ENCODE measurements around the gene SPIRE1. TPM values are rescaled to one million over a fixed set of nuclear protein-coding genes. Genes with fewer than 3 reads are reported as not detected.
A peak's percentile ranks its signal among the peaks of the same experiment; 100 is the strongest.

Gene SPIRE1
- total RNA-seq, 1 experiment from 2014 or later = 16.6 TPM

DNA sequence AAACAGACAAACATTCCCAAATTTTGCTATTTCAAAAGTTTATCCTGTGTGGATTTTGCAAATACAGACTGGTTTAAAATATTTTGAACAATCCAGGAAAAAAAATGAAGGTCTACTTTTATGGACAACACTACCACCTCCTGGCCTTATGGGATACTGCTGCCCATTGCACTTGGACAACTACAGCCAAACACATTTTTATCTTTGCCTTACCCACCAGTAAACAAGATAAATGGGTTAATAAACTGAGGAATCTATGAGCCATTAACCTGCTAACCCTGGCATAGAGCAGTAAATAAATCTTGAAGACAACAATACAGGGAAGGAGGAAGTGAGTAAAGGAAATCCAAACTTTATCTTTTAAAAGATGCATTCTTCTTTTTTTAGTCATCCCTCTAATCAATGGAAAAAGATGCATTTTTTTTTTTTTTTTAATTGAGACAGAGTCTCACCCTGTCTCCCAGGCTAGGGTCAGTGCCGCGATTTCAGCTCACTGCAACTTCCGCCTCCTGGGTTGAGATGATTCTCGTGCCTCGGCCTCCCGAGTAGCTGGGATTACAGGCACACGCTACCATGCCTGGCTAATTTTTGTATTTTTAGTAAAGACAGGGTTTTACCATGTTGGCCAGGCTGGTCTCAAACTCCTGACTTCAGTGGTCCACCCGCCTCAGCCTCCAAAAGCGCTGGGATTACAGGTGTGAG lies 2.1 kb upstream of the SPIRE1 start:
- no peak overlapping the region for H2AK5ac ChIP-seq (ENCODE audit: insufficient read length, low read length)
- WGBS (ENCODE audit: extremely low coverage, insufficient read length, low lambda C conversion rate) = no CpG with 5 or more reads among the region's 9 CpGs
- TF ChIP-seq, protein P1, sequence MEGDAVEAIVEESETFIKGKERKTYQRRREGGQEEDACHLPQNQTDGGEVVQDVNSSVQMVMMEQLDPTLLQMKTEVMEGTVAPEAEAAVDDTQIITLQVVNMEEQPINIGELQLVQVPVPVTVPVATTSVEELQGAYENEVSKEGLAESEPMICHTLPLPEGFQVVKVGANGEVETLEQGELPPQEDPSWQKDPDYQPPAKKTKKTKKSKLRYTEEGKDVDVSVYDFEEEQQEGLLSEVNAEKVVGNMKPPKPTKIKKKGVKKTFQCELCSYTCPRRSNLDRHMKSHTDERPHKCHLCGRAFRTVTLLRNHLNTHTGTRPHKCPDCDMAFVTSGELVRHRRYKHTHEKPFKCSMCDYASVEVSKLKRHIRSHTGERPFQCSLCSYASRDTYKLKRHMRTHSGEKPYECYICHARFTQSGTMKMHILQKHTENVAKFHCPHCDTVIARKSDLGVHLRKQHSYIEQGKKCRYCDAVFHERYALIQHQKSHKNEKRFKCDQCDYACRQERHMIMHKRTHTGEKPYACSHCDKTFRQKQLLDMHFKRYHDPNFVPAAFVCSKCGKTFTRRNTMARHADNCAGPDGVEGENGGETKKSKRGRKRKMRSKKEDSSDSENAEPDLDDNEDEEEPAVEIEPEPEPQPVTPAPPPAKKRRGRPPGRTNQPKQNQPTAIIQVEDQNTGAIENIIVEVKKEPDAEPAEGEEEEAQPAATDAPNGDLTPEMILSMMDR (conservative IDR thresholded peaks at IDR 0.05) = peak; percentile 92
- no peak overlapping the region for H3K18ac ChIP-seq (ENCODE audit: insufficient read length, low read depth, low read length)
- H3K9me3 ChIP-seq (ENCODE audit: control insufficient read depth, low read depth, low read length) = no peaks in the 10 kb centered on the region
- H2BK20ac ChIP-seq (ENCODE audit: low read depth, low read length, poor library complexity, severe bottlenecking) = no peak overlapping the region
- Mint-ChIP-seq H3K4me3 (no peak overlapping the region), H3K27me3 (ENCODE audit: low read depth) (peaks cover 14% of the 10 kb centered on the region), H3K27ac (no peak overlapping the region), H3K36me3 (ENCODE audit: insufficient read depth in 1 of 3, low read depth in 3 of 3) (peaks cover 0 to 3% (median 0%) of the 10 kb centered on the region in 3 experiments; a peak in 2 of 7 replicates), H3K9me3 (no peaks in the 10 kb centered on the region; a peak in 1 of 5 replicates), H3K4me1 (peaks cover 11 to 18% of the 10 kb centered on the region in 2 experiments)
- no peak overlapping the region for H2BK12ac ChIP-seq (ENCODE audit: insufficient read length, low read depth, low read length)
- no peak overlapping the region for H2AFZ ChIP-seq (ENCODE audit: low read length)
- no peaks in the 10 kb centered on the region for H3K79me2 ChIP-seq (ENCODE audit: insufficient read depth, low read length)
- no peak overlapping the region for H3T11ph ChIP-seq (ENCODE audit: low read length)
- H4K20me1 ChIP-seq (ENCODE audit: control insufficient read depth, insufficient read depth, insufficient read length) = no peaks in the 10 kb centered on the region
- H3K14ac ChIP-seq (ENCODE audit: insufficient read depth, low read length) = no peak overlapping the region
- no peak overlapping the region for H3K56ac ChIP-seq (ENCODE audit: insufficient read length, low read depth, low read length)
- DNase-seq = no peak
- peaks cover 11% of the 10 kb centered on the region for H3K23me2 ChIP-seq (ENCODE audit: insufficient read length, low read depth, low read length, poor library complexity, severe bottlenecking)
- no peaks in the 10 kb centered on the region for H3K4me1 ChIP-seq (ENCODE audit: insufficient read depth, low read length)
- H3K4ac ChIP-seq (ENCODE audit: low read depth, low read length) = no peak overlapping the region
- no peak overlapping the region for H2BK15ac ChIP-seq (ENCODE audit: low read depth, low read length)
- H2BK120ac ChIP-seq (ENCODE audit: low read depth, low read length, poor library complexity, severe bottlenecking) = no peak overlapping the region
- no peak overlapping the region for H4K5ac ChIP-seq (ENCODE audit: insufficient read length, low read depth, low read length)
- no peak overlapping the region for H3K9ac ChIP-seq (ENCODE audit: extremely low read depth, insufficient read length, low read length)
- H3K79me1 ChIP-seq (ENCODE audit: insufficient read depth, low read depth, low read length, poor library complexity, severe bottlenecking) = no peaks in the 10 kb centered on the region
- H4K8ac ChIP-seq (replicated peaks; ENCODE audit: insufficient read length, low read depth, low read length) = no peak overlapping the region
- no peak overlapping the region for H3K4me2 ChIP-seq (ENCODE audit: insufficient read depth, insufficient read length, low read length)
- H2BK5ac ChIP-seq (ENCODE audit: insufficient read length, low read length) = no peak overlapping the region
- H4K91ac ChIP-seq (ENCODE audit: insufficient read length, low read depth, low read length) = no peak overlapping the region
- no peaks in the 10 kb centered on the region for H3K27me3 ChIP-seq (ENCODE audit: insufficient read depth, low read length)
- no peak overlapping the region for H3K27ac ChIP-seq (ENCODE audit: insufficient read length, low read depth, low read length)
- no peak overlapping the region for H3K23ac ChIP-seq (ENCODE audit: insufficient read length, low read depth, low read length)

Measured in H9 (cell line).